ENCODE results near the gene PID1. TPM values are rescaled to one million over a fixed set of nuclear protein-coding genes. Genes with fewer than 3 reads are reported as not detected.

The PID1 gene
- total RNA-seq, 1 donor from 2014 or later: 46.2 TPM

GRCh38 chr2:229163893-229164292, 107.2 kb downstream of the PID1 start:
- DNase-seq: no peak

DNA sequence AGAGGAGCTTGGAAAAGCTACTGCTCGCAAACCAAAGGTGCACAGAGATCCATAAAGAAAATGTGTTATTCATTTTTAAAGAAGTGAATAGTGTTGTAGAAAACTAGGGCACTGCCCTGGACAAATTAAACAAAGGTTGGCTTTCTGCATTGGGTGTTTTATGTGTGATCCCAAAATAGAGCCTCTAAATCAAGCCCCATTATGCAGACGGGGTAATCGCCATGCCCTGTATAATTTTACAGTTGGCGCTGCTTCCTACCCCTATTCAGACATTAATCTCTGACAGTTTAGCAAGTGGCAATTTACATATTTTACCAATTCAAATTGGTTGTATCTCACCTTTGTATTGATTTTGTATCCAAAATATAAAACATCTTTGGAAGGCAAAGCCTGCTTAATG, 109.1 kb downstream of the PID1 start:
- no peak for DNase-seq

DNA sequence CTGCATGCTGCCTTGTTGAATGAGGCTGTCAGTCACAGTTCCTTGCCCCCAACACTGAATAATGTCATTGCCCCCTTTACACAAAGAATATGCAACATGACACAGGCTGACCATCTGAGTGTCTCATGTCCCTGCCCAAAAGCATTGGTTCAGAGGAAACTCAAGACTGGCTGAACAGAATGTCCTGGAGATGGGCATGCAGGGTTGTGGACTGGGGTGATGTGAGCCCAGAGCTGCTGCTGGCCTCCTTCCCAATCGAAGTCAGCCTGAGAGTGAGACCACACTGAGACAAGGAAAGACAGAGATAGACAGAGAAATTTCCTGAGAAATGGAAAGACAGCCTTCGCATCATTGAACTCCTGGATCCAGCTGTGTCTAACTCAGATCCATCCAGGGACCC, 110.1 kb downstream of the PID1 start:
- no peak for DNase-seq

GRCh38 chr2:229160180-229160579, 110.9 kb downstream of the PID1 start:
- no peak for DNase-seq

DNA sequence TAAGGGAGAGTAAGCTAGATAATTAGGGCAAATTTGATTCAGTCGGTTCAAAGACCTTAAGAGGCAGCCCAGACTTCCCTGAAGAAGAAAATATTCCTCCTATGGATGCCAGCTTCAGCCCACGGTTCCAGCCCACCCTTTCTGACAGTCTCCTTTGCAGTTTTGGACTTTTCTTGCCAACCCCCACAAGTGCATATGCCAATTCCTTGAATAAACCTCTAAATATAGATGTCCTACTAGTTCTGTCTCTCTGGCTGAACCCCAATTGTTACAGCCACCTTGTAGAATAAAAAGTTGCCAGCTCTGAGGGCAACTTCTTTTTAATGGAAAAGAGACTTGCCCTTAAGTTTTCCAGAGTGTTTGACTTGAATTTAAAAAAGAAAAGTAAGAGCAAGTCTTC, 111.7 kb downstream of the PID1 start:
- DNase-seq: no peak

GRCh38 chr2:229154381-229154780, 116.7 kb downstream of the PID1 start:
- DNase-seq: no peak

- no peak for DNase-seq
These were observed 117.1 kb downstream of the PID1 start for GRCh38 chr2:229153951-229154350.

GRCh38 chr2:229153267-229153666, 117.8 kb downstream of the PID1 start:
- DNase-seq: no peak

DNA sequence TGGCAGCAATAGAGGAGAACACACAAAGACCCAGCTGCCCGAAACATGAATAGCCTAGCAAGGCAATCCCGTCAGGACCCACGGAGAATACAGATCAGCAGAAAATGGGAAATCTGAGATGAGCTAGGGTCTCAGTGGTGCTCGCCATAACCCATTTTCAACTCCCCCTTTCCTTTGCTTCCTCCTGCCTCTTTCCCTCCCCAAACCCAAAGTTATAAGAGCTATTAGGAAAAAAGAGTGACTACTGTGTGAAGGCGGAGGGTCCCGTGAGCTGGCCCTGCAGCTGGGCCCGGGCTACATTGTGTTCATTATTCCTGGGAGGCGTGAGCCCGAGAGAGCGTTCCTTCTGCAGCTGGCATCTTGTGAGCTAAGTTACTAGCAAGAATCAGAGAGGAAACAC, 118.4 kb downstream of the PID1 start:
- no peak for DNase-seq

DNA sequence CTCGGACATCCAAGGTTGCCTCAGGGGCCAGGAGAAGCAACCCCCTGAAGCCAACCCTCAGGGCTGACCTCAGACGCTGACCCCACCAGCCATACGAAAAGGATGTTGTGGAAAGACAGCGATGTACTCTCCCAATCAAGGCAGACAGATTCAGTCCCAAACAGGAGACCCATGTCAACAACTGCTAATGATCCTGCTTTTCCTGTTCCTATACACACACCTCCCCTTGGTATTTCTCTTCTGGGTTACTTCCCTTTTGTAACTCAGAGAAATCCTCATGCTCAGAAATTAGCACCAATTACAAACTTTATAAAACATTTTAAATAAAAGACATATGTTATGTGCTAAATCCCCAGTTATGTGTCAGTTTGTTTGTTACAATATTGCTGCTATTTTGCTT, 120.8 kb downstream of the PID1 start:
- DNase-seq: no peak

GRCh38 chr2:229141424-229142025, 129.6 kb downstream of the PID1 start:
- no peak for DNase-seq

DNA sequence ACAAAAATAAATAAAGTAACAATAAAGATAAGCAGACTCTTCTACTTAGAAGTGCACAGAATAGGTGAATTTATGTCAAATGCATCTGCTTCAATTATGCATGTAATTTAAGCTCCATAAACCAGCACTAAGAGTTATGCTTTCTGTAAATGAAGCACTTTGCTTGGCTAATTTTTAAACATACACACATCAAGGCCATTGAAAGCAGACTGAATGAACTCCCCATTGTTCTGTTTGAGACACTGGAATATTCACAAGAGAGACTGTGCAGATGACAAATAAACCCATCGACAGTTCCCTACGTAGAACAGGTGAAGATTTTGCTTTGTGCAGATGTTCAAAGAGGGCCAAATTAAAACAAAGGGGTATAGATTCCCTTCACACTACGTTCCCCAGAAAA, 133.4 kb downstream of the PID1 start:
- DNase-seq: no peak

GRCh38 chr2:229137066-229137465, 134.0 kb downstream of the PID1 start:
- no peak for DNase-seq

DNA sequence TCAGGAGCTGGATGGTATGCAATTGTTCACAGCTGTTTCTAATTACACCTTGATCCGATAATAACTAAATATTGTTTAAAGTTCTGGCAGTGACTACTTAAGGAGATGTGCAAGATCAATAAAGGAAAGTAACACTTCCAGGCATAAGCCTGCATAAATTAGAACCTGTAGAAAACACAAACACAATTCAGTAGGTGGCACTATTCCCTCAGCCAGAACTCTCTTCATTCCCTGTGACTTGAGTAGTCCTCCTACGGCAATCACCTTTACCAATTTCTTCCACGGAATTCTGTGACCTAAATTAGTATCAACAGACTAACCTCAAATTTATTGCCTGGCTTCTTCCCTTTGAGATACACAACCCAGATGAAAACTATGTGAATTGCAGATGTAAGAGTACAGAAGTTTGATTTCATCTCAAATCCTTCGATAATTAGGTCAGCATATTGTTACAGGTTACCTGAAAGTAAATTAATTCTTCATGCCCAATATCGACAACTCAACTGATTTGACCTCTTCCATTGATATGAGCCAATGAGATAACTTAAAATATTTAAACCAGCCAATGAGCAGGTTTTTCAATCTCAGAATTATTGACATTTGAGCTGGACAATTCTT, 137.8 kb downstream of the PID1 start:
- no peak for DNase-seq

- DNase-seq: no peak
These were observed 138.9 kb downstream of the PID1 start for GRCh38 chr2:229132236-229132635.

GRCh38 chr2:229130522-229130921, 140.6 kb downstream of the PID1 start:
- no peak for DNase-seq

- no peak for DNase-seq
These were observed 141.2 kb downstream of the PID1 start for GRCh38 chr2:229129738-229130371.

DNA sequence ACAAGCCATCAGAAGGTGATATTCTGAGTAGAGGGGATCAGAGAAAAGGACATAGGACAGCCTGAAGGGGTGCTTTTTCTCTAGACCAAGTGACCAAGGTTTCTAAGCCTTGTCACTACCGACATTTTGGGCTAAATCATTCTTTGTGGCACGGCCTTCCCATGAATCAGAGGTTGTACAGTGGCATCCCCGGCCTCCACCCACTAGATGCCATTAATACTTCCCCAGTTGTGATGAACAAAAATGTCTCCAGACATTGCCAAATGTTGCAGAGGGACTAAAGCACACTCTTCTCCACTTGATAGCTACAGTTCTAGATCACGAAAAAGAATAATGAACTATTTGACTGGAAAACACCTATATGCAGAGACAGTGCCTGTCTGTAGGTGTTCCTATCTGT, 143.6 kb downstream of the PID1 start:
- no peak for DNase-seq

- no peak for DNase-seq
These were observed 145.0 kb downstream of the PID1 start for GRCh38 chr2:229126066-229126465.

DNA sequence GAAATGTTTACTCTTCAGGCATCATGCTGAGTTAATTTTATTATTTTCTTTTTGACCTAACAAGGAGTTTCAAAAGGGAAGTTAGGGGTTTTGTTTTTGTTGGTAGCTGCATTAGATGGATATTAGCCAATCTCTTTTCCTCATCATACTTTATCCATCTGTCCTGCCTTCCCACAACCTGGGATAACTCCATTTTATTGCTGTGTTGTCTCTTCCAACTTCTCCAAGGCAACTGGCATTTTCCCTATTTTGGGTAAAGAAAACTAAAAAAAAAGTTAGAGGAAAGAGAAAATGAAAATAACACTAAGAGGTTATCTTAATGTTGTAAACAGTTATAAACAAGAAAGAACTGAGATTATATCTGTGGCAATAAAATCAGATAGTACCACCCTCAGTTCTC, 147.0 kb downstream of the PID1 start:
- no peak for DNase-seq

DNA sequence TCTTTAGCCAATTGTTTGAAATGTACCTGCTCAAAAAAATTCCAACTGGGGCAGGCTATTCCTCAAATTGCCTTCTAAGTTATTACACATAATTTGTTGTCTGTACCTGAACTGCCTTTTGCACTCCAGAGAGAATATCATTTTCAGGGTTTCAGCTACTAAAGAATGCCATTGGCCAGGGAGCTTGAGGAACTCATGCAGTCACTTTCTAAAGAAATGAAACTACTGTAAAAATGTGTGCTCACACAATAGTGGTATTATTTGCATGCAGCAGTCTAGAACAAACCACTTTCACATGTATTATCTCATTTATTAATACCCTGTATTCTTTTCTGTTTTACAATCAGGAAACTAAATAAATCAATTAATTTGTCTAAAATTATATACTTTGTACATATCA, 152.2 kb downstream of the PID1 start:
- DNase-seq: no peak

- DNase-seq: no peak
These were observed 152.8 kb downstream of the PID1 start for GRCh38 chr2:229118336-229118735.

GRCh38 chr2:229111744-229112143, 159.3 kb downstream of the PID1 start:
- DNase-seq: no peak

GRCh38 chr2:229109195-229109594, 161.9 kb downstream of the PID1 start:
- DNase-seq: no peak
